ENCODE results near the gene CD81.

CD81 gene

DNA sequence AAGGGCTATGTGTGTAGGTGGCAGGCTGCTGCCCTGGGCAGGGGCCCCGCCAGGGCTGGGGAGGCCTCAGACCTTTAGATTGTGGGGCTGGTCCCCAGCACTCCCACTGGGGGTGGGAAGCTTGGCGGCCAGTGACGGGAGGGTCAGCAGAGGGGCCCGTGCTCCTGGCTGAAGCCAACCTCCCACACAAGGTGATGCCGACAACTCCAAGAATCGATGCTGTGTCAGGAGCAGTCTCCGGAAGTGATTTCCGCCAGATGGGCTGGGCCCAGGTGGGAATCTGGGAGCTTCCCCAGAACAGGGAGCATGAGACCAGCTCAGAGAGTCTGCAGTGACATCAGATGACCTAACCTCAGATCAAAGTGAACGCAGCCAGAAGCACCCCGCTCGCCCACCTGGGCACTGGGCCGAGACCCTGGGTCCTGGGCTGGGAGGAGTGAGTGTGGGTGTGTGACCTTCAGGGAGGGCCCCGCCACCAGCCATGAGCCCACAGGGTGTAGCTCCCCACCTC is 59.5 kb downstream of the CD81 start:
- TF ChIP-seq, protein P1, sequence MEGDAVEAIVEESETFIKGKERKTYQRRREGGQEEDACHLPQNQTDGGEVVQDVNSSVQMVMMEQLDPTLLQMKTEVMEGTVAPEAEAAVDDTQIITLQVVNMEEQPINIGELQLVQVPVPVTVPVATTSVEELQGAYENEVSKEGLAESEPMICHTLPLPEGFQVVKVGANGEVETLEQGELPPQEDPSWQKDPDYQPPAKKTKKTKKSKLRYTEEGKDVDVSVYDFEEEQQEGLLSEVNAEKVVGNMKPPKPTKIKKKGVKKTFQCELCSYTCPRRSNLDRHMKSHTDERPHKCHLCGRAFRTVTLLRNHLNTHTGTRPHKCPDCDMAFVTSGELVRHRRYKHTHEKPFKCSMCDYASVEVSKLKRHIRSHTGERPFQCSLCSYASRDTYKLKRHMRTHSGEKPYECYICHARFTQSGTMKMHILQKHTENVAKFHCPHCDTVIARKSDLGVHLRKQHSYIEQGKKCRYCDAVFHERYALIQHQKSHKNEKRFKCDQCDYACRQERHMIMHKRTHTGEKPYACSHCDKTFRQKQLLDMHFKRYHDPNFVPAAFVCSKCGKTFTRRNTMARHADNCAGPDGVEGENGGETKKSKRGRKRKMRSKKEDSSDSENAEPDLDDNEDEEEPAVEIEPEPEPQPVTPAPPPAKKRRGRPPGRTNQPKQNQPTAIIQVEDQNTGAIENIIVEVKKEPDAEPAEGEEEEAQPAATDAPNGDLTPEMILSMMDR (conservative IDR thresholded peaks at IDR 0.05; ENCODE audit: low read depth, low read length): no peak
- no peak for DNase-seq (ENCODE audit: low read depth)
- no peak overlapping the region for H3K4me3 ChIP-seq (ENCODE audit: low read depth, low read length)

DNA sequence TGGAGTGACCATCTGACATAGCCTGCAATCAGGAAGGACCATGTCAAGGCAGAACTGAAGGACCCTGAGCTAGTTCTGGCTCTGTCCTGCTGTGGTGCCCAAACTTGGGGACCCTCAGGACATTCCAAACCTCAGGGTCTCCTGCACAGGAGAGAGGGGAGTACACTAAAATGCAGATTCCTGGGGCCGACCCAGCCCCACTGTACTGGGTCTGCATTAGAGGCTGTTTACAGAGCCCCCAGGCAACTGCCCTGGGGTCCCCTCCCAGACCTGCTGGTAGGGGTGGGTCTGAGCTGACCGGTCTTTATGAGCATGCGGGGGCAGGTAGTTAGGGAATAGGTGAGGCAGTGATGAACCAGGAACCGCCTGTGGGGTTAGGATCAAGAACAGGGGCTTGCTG is 60.4 kb downstream of the CD81 start:
- DNase-seq (ENCODE audit: low read depth): no peak
- TF ChIP-seq, protein P1 (conservative IDR thresholded peaks at IDR 0.05; ENCODE audit: low read depth, low read length): no peak

DNA sequence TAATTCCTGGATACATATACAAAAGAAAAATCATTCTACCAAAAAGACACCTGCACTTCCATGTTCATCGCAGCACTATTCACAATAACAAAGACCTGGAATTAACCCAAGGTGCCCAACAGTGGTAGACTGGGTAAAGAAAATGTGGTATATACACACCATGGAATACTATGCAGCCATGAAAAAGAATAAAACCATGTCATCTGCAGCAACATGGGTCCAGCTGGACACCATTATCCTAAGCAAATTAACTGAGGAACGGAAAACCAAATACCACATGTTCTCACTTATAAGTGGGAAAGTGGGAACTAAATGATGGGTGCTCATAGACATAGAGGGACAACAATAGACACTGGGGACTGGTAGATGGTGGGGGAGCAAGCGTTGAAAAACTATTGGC is 62.7 kb downstream of the CD81 start:
- TF ChIP-seq, protein P1 (conservative IDR thresholded peaks at IDR 0.05; ENCODE audit: low read depth, low read length): no peak
- no peak overlapping the region for H3K4me3 ChIP-seq (ENCODE audit: low read depth, low read length)
- DNase-seq (ENCODE audit: low read depth): no peak

More for the DNA sequence above, 60.4 kb downstream of the CD81 start:
- no peak overlapping the region for H3K4me3 ChIP-seq (ENCODE audit: low read depth, low read length)

DNA sequence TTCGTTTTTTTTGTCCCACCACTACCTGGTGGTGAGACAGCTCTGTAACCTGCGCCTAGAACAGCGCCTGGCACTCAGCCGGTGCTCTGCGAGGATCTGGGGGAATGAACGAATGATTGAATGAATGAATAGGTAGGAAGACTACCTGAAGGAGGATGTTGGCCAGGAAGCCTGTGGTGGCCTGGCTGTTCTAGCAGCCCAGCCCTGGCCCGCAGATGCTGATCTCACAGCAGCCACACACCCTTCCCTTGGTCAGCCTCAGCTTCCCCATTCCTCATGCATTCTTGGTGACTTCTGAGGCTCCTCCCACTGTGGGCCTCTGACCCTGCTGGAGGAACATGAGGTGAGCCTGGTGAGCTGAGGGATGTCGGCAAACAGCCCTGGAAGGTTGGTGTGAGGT is 63.5 kb downstream of the CD81 start:
- TF ChIP-seq, protein P1 (conservative IDR thresholded peaks at IDR 0.05; ENCODE audit: low read depth, low read length): no peak
- no peak overlapping the region for H3K4me3 ChIP-seq (ENCODE audit: low read depth, low read length)
- no peak for DNase-seq (ENCODE audit: low read depth)

DNA sequence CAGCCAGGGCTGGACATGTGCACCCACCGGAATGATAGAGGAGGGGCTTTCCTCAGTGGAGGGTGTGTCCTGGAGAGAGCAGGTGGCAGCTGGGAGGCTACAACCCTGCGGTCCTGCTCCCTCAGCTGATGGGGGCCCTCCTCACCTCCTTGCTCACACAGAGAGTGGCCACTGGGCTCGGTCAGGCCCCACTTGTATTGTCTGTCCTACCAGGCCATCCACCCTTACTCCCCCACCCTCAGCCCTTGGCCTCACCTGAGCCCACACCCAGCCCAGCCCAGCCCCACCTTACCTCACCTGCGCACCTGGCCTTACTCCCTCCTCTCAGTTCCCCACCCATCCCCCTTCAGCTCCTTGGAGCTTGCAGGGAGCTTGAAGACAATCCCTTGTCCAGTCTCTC is 64.1 kb downstream of the CD81 start:
- no peak overlapping the region for H3K4me3 ChIP-seq (ENCODE audit: low read depth, low read length)
- TF ChIP-seq, protein P1 (conservative IDR thresholded peaks at IDR 0.05; ENCODE audit: low read depth, low read length): no peak
- DNase-seq (ENCODE audit: low read depth): no peak

DNA sequence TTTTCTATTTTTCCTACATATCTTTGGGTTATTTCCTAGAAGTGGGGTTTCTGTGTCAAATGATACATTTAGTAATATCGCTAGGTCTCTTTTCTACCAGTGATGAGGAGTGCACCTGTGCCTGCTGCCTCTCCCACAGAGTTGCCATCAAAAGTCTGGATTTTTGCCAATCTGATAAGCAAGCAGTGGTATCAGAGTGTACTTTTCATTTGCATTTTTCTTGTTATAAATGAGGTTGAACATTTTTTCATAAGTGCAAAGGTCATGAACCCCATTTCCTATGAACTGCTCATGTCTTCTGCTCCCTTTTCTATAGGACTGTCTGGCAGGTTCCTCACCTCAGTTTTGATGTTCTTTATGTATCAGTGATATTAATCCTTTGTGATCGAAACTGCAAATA is 65.5 kb downstream of the CD81 start:
- TF ChIP-seq, protein P1 (conservative IDR thresholded peaks at IDR 0.05; ENCODE audit: low read depth, low read length): no peak
- no peak for DNase-seq (ENCODE audit: low read depth)
- H3K4me3 ChIP-seq (ENCODE audit: low read depth, low read length): no peak overlapping the region

DNA sequence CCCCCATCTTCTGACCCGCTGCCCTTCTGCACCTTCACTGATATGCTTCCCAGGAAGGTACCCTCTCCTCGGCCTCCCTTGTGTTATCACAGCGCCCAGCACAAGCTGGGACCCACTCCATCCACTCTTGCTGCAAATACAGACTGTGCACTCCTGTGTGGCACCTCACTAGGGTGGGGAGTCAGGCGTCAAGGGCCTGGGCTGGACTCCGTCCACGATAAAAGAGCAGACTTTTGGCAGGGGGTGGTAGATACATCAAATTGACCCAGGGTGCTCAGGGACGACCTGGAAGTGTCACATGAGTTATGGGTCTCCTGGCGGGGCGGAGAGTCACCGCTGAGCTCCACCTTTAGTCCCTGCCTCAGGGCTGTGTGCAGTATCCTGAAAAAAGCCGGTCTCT is 66.3 kb downstream of the CD81 start:
- no peak for DNase-seq (ENCODE audit: low read depth)
- H3K4me3 ChIP-seq (ENCODE audit: low read depth, low read length): no peak overlapping the region
- TF ChIP-seq, protein P1 (conservative IDR thresholded peaks at IDR 0.05; ENCODE audit: low read depth, low read length): no peak

All from choroid plexus epithelial cell (primary cell).